PFSK-1 (cell line): ENCODE measurements around the gene CREG1.

Experiments
- FOXP2 ChIP-seq: optimal IDR thresholded peaks from 2 replicates; pipeline ENCODE3; 2011; ENCODE audit warnings: borderline replicate concordance, control low read depth, inconsistent platforms; ENCODE audit not compliant: insufficient read depth; ENCODE audit errors: extremely low read length, extremely low read depth
- POLR2AphosphoS5 ChIP-seq: IDR thresholded peaks from 2 replicates; pipeline ENCODE4 v1.6.1; 2012; ENCODE audit warnings: low read depth, mild to moderate bottlenecking, control low read depth, low read length, moderate library complexity
- REST ChIP-seq, 2 experiments: IDR thresholded peaks; 2 replicates each; pipeline versions ENCODE4 v1.6.1 to v1.8.0; 2011 to 2012; ENCODE audit warnings: low read depth in 2 of 2, low read length in 2 of 2, control low read depth in 1 of 2, inconsistent platforms in 1 of 2, mild to moderate bottlenecking in 1 of 2, moderate library complexity in 1 of 2; ENCODE audit not compliant: insufficient read depth in 1 of 2
- SIN3A ChIP-seq: IDR thresholded peaks from 2 replicates; pipeline ENCODE4 v1.6.1; 2012; ENCODE audit warnings: mild to moderate bottlenecking, low read length, moderate library complexity, borderline replicate concordance; ENCODE audit not compliant: insufficient read depth
- TAF1 ChIP-seq: IDR thresholded peaks from 2 replicates; pipeline ENCODE4 v1.6.1; 2012; ENCODE audit warnings: low read length, control low read depth, borderline replicate concordance; ENCODE audit not compliant: insufficient read depth

GRCh38 chr1:167499664-167500101, 53.9 kb downstream of the CREG1 start:
- TF ChIP-seq TAF1: no peak
- TF ChIP-seq POLR2AphosphoS5: no peak
- no peak for TF ChIP-seq REST (IDR thresholded peaks at IDR 0.05; ENCODE audit: insufficient read depth in 1 of 2, low read depth in 2 of 2, low read length in 2 of 2)
- no peak for TF ChIP-seq SIN3A
- TF ChIP-seq FOXP2: no peak
